ENCODE measurements around the gene SGMS2. TPM values are rescaled to one million over a fixed set of nuclear protein-coding genes. Genes with fewer than 3 reads are reported as not detected.

Gene SGMS2
- total RNA-seq, 1 donor from 2014 or later: 0.26 TPM

DNA sequence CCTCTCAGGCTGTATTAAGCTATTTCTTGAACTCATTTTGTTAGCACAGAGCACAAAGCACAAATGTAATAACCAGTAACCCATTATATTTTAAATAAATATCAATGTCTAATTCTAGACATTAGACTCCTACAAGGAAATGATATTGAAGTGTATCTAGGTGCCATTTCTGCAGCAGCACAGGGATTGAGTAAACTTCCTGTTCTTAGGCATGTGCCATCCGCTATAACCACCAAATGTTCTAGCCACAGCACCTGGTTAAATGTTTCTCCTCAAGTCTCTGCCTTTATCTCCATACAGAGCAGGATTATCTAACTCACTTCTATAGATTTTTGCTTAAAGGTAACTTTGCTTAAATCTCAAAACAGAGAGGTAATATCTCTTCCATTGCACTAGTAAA is 51.4 kb downstream of the SGMS2 start:
- Mint-ChIP-seq H3K36me3 (ENCODE audit: low read depth, unreplicated experiment) (no peaks in the 10 kb centered on the region), H3K4me1 (ENCODE audit: unreplicated experiment) (no peaks in the 10 kb centered on the region), H3K9me3 (ENCODE audit: unreplicated experiment) (no peaks in the 10 kb centered on the region), H3K27me3 (ENCODE audit: unreplicated experiment) (no peaks in the 10 kb centered on the region), H3K27ac (ENCODE audit: unreplicated experiment) (no peak overlapping the region), H3K4me3 (ENCODE audit: unreplicated experiment) (no peak overlapping the region)
- no peak for DNase-seq (ENCODE audit: low spot score)
- TF ChIP-seq, protein P1, sequence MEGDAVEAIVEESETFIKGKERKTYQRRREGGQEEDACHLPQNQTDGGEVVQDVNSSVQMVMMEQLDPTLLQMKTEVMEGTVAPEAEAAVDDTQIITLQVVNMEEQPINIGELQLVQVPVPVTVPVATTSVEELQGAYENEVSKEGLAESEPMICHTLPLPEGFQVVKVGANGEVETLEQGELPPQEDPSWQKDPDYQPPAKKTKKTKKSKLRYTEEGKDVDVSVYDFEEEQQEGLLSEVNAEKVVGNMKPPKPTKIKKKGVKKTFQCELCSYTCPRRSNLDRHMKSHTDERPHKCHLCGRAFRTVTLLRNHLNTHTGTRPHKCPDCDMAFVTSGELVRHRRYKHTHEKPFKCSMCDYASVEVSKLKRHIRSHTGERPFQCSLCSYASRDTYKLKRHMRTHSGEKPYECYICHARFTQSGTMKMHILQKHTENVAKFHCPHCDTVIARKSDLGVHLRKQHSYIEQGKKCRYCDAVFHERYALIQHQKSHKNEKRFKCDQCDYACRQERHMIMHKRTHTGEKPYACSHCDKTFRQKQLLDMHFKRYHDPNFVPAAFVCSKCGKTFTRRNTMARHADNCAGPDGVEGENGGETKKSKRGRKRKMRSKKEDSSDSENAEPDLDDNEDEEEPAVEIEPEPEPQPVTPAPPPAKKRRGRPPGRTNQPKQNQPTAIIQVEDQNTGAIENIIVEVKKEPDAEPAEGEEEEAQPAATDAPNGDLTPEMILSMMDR (IDR thresholded peaks at IDR 0.05; ENCODE audit: unreplicated experiment): no peak

DNA sequence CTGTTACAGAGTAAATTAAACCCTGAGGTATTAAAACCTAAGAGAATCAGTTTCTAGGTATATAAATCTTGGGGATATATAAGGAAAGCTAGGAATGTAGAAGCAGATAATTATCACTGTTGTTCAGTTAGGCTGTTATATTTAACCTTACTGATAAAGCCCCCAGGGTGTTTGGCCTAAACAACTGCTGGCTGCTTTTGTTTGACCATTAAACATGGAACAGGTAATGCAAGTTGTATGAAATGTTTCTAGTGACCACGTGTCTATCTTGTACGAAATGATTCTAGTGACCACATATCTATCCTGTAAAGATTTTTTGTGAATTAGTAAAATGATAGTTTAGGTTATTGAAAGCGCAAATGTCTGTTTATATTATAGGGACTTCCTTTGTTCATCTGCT is 52.6 kb downstream of the SGMS2 start:
- no peak for DNase-seq (ENCODE audit: low spot score)
- H3K27me3 Mint-ChIP-seq (ENCODE audit: unreplicated experiment): no peaks in the 10 kb centered on the region
- no peaks in the 10 kb centered on the region for H3K4me1 Mint-ChIP-seq (ENCODE audit: unreplicated experiment)
- TF ChIP-seq, protein P1 (IDR thresholded peaks at IDR 0.05; ENCODE audit: unreplicated experiment): no peak
- no peaks in the 10 kb centered on the region for H3K36me3 Mint-ChIP-seq (ENCODE audit: low read depth, unreplicated experiment)
- H3K9me3 Mint-ChIP-seq (ENCODE audit: unreplicated experiment): no peaks in the 10 kb centered on the region
- no peak overlapping the region for H3K27ac Mint-ChIP-seq (ENCODE audit: unreplicated experiment)
- H3K4me3 Mint-ChIP-seq (ENCODE audit: unreplicated experiment): no peak overlapping the region

DNA sequence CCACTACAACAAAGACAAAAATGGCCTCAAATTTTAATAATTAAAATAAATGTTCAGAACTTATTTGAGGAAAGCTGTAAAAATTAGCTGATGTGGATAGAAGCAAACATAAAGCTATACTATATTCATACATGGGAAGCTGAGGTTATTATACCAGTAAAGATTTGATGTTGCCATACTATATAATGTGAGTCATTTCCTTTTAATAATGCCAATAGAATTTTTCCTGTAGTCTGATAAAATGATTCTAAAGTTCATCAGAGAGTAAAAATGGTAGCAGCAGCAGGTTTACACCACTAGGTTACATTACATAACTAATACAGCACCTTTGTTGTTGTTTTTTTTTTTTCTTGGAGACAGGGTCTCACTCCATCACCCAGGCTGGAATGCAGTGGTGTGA is 61.1 kb downstream of the SGMS2 start:
- Mint-ChIP-seq H3K36me3 (ENCODE audit: low read depth, unreplicated experiment) (no peaks in the 10 kb centered on the region), H3K4me1 (ENCODE audit: unreplicated experiment) (no peaks in the 10 kb centered on the region), H3K27me3 (ENCODE audit: unreplicated experiment) (peaks cover 1% of the 10 kb centered on the region)

DNA sequence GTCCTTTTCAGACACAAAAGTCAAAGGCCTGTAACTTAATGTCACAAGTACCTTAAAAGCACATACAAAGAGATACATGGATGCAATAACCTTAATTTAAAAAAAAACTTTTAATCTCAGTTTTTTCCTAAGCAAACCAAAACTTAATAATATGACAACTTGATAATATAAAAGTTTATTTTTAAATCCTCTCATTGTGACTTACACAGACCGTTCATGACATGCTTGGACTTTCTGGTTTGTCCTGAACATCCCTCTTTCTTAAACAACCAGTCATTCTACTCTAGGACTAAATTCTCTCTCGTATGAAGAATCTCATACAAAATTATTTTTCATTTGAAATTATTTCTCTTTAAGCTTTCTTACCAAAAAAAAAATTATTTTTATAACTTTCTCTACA is 63.5 kb downstream of the SGMS2 start:
- H3K36me3 Mint-ChIP-seq (ENCODE audit: low read depth, unreplicated experiment): no peaks in the 10 kb centered on the region
- no peak for DNase-seq (ENCODE audit: low spot score)
- no peak overlapping the region for H3K4me3 Mint-ChIP-seq (ENCODE audit: unreplicated experiment)
- H3K27ac Mint-ChIP-seq (ENCODE audit: unreplicated experiment): no peak overlapping the region
- peaks cover 9% of the 10 kb centered on the region for H3K9me3 Mint-ChIP-seq (ENCODE audit: unreplicated experiment)
- H3K4me1 Mint-ChIP-seq (ENCODE audit: unreplicated experiment): no peaks in the 10 kb centered on the region
- peaks cover 3% of the 10 kb centered on the region for H3K27me3 Mint-ChIP-seq (ENCODE audit: unreplicated experiment)
- TF ChIP-seq, protein P1 (IDR thresholded peaks at IDR 0.05; ENCODE audit: unreplicated experiment): no peak

More for the DNA sequence above, 61.1 kb downstream of the SGMS2 start:
- Mint-ChIP-seq H3K4me3 (ENCODE audit: unreplicated experiment) (no peak overlapping the region), H3K9me3 (ENCODE audit: unreplicated experiment) (peaks cover under 1% of the 10 kb centered on the region), H3K27ac (ENCODE audit: unreplicated experiment) (no peak overlapping the region)
- DNase-seq (ENCODE audit: low spot score): no peak
- TF ChIP-seq, protein P1 (IDR thresholded peaks at IDR 0.05; ENCODE audit: unreplicated experiment): no peak

DNA sequence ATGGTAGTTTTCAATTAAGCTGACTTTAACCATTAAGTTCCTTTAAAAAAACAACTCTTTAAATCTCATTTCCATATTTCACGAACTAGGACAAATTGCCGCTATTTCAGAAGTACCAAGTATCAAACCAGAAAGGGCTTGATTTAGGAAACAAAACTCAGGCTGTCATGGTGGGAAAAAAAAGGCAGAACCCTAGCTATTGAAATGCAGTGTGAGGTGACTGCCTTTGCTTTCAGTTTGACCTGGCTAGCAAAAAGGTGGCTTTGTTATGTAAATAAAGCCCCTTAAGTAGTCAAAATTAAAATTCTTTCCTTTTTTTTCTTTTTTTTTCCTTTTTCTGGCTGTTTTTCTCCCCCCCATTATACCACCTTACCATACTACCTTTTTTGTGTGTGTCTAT is 66.0 kb downstream of the SGMS2 start:
- Mint-ChIP-seq H3K36me3 (ENCODE audit: low read depth, unreplicated experiment) (no peaks in the 10 kb centered on the region), H3K9me3 (ENCODE audit: unreplicated experiment) (peaks cover 10% of the 10 kb centered on the region), H3K4me1 (ENCODE audit: unreplicated experiment) (no peaks in the 10 kb centered on the region), H3K27me3 (ENCODE audit: unreplicated experiment) (peaks cover 2% of the 10 kb centered on the region), H3K27ac (ENCODE audit: unreplicated experiment) (no peak overlapping the region), H3K4me3 (ENCODE audit: unreplicated experiment) (no peak overlapping the region)
- DNase-seq (ENCODE audit: low spot score): no peak
- TF ChIP-seq, protein P1 (IDR thresholded peaks at IDR 0.05; ENCODE audit: unreplicated experiment): no peak

Data from endothelial cell (in vitro differentiated cells).